ENCODE data around the gene DHRS4L2.

Gene DHRS4L2

DNA sequence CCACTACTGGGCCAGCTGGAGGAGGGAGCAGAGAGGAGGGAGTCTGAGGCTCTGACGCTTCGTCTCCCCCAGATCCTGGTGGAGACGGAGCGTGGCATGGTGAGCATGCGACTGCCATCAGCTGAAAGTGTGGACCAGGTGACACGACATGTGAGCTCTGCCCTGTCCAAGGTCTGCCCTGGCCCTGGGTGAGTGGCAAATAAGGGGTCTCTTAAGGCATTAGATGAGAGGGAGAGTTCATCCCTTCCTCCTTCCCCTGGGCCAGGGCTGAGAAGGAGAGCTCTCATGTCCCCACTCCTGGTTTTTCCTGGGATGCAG, 65.6 kb downstream of the DHRS4L2 start:
- no peak for DNase-seq (ENCODE audit: low read depth)

DNA sequence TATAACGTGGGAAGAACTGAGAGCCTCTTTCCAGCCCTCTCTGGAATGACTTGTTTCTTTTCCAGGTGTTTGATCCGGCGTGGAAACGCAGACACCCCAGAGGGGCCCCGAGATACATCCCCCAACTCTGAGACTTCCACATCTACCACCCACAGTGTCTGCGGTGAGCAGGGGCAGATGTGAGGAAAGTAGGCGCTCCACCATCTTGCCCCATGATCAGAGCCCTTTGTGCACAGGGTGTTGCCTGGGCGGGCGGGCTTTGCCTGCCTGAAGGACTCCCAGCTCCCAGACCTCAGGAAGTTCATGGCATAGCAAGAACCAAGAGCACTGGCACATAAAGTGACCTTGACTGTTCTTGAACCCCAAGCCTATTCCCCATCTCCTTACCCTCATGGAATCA, 65.9 kb downstream of the DHRS4L2 start:
- no peak for DNase-seq (ENCODE audit: low read depth)

All from CMK (cell line).